ENCODE data around the gene PAX5. TPM values are rescaled to one million over a fixed set of nuclear protein-coding genes. Genes with fewer than 3 reads are reported as not detected.
"Not testable (repeated sequence)": the region's sequence is repeated elsewhere in the genome, so short reads cannot be mapped to it uniquely, and the experiment has no call there.

PAX5 gene
- total and polyA plus RNA-seq, 2 donors (not counting 1 experiment from before 2014, with no cell fraction given): not detected

- Histone ChIP-seq H3K79me2 (ENCODE audit: control insufficient read depth, insufficient read depth, low read length) (no peaks in the 10 kb centered on the region), H3K27ac (ENCODE audit: insufficient read depth, low read length) (no peak overlapping the region), H3K4me1 (ENCODE audit: control insufficient read depth, extremely low read depth, insufficient read depth, low read length) (no peaks in the 10 kb centered on the region), H3K36me3 (ENCODE audit: control insufficient read depth, insufficient read depth, low read length) (no peaks in the 10 kb centered on the region), H3K4me3 (replicated peaks in 1 of 4; ENCODE audit: control extremely low read depth in 1 of 4, insufficient read depth in 1 of 4, low read depth in 3 of 4, low read length in 4 of 4) (no peak overlapping the region), H3K27me3 (ENCODE audit: control insufficient read depth, insufficient read depth, low read length) (peaks cover 5% of the 10 kb centered on the region), H3K4me2 (ENCODE audit: extremely low read depth, insufficient read depth, low read length) (no peak overlapping the region), H2AFZ (ENCODE audit: low read length) (no peak overlapping the region), H4K20me1 (ENCODE audit: control insufficient read depth, extremely low read depth, insufficient read depth, low read length) (no peaks in the 10 kb centered on the region), H3K9me3 (ENCODE audit: control insufficient read depth, insufficient read depth, low read depth, low read length) (no peaks in the 10 kb centered on the region), H3K9ac (ENCODE audit: insufficient read depth, low read length) (no peak overlapping the region)
- no peak for DNase-seq (ENCODE audit: low read depth in 2 of 2)
- TF ChIP-seq, protein P1, sequence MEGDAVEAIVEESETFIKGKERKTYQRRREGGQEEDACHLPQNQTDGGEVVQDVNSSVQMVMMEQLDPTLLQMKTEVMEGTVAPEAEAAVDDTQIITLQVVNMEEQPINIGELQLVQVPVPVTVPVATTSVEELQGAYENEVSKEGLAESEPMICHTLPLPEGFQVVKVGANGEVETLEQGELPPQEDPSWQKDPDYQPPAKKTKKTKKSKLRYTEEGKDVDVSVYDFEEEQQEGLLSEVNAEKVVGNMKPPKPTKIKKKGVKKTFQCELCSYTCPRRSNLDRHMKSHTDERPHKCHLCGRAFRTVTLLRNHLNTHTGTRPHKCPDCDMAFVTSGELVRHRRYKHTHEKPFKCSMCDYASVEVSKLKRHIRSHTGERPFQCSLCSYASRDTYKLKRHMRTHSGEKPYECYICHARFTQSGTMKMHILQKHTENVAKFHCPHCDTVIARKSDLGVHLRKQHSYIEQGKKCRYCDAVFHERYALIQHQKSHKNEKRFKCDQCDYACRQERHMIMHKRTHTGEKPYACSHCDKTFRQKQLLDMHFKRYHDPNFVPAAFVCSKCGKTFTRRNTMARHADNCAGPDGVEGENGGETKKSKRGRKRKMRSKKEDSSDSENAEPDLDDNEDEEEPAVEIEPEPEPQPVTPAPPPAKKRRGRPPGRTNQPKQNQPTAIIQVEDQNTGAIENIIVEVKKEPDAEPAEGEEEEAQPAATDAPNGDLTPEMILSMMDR (conservative IDR thresholded peaks at IDR 0.05 in 1 of 2, IDR thresholded peaks at IDR 0.05 in 1 of 2; ENCODE audit: low read depth in 1 of 2, low read length in 2 of 2): no peak
- no peak for TF ChIP-seq EZH2 (IDR thresholded peaks at IDR 0.05; ENCODE audit: low read length, missing control alignments)
These were observed 162.5 kb downstream of the PAX5 start for GRCh38 chr9:36871606-36872005.

DNA sequence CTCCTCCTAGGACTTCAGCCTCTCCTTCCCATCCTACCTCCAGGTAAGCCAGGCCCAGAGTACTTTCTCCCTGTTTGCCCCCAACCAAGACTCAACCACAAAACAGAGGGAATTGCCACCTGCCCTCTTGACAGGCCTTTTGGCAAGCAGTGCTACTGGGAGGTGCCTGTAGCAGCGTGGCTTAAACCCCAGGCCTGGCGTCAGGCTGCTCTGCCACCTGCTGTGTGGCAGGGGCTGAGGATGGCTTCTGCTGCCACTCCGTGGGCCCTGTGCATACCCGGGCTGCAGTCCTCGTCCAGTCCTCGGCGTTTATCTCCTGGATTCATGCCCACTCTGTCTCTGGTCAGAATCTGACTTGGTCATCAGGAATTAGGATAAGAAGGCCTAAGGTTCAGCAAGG lies 163.1 kb downstream of the PAX5 start:
- Histone ChIP-seq H3K27me3 (ENCODE audit: control insufficient read depth, insufficient read depth, low read length) (peaks cover 5% of the 10 kb centered on the region), H4K20me1 (ENCODE audit: control insufficient read depth, extremely low read depth, insufficient read depth, low read length) (no peaks in the 10 kb centered on the region), H3K79me2 (ENCODE audit: control insufficient read depth, insufficient read depth, low read length) (no peaks in the 10 kb centered on the region), H3K27ac (ENCODE audit: insufficient read depth, low read length) (no peak overlapping the region), H2AFZ (ENCODE audit: low read length) (no peak overlapping the region), H3K4me2 (ENCODE audit: extremely low read depth, insufficient read depth, low read length) (no peak overlapping the region), H3K4me3 (replicated peaks in 1 of 4; ENCODE audit: control extremely low read depth in 1 of 4, insufficient read depth in 1 of 4, low read depth in 3 of 4, low read length in 4 of 4) (no peak overlapping the region), H3K9me3 (ENCODE audit: control insufficient read depth, insufficient read depth, low read depth, low read length) (no peaks in the 10 kb centered on the region), H3K9ac (ENCODE audit: insufficient read depth, low read length) (no peak overlapping the region), H3K4me1 (ENCODE audit: control insufficient read depth, extremely low read depth, insufficient read depth, low read length) (no peaks in the 10 kb centered on the region), H3K36me3 (ENCODE audit: control insufficient read depth, insufficient read depth, low read length) (no peaks in the 10 kb centered on the region)
- TF ChIP-seq EZH2 (IDR thresholded peaks at IDR 0.05; ENCODE audit: low read length, missing control alignments): no peak
- TF ChIP-seq, protein P1 (conservative IDR thresholded peaks at IDR 0.05 in 1 of 2, IDR thresholded peaks at IDR 0.05 in 1 of 2; ENCODE audit: low read depth in 1 of 2, low read length in 2 of 2): no peak
- no peak for DNase-seq (ENCODE audit: low read depth in 2 of 2)

DNA sequence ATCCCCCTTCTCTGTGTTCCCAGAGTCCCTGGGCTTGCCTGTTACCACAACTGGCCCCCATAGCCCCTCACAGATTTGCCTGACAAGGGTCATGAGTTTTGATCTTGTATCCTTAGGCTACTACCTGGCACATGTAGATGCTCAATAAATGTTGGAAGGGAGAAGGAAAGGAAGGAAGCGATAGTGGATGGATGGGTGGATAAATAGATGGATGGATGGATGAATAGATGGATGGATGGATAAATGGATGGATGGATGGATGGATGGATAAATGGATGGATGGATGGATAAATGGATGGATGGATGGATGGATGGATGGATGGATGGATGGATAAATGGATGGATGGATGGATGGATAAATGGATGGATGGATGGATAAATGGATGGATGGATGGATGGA lies 164.5 kb downstream of the PAX5 start:
- H3K27ac ChIP-seq (ENCODE audit: insufficient read depth, low read length); H3K27me3 ChIP-seq (ENCODE audit: control insufficient read depth, insufficient read depth, low read length); H3K4me2 ChIP-seq (ENCODE audit: extremely low read depth, insufficient read depth, low read length); H4K20me1 ChIP-seq (ENCODE audit: control insufficient read depth, extremely low read depth, insufficient read depth, low read length); H3K36me3 ChIP-seq (ENCODE audit: control insufficient read depth, insufficient read depth, low read length); H3K9me3 ChIP-seq (ENCODE audit: control insufficient read depth, insufficient read depth, low read depth, low read length); H3K4me3 ChIP-seq (replicated peaks in 1 of 4; ENCODE audit: control extremely low read depth in 1 of 4, insufficient read depth in 1 of 4, low read depth in 3 of 4, low read length in 4 of 4); H2AFZ ChIP-seq (ENCODE audit: low read length); DNase-seq (ENCODE audit: low read depth in 2 of 2); H3K9ac ChIP-seq (ENCODE audit: insufficient read depth, low read length); H3K4me1 ChIP-seq (ENCODE audit: control insufficient read depth, extremely low read depth, insufficient read depth, low read length); H3K79me2 ChIP-seq (ENCODE audit: control insufficient read depth, insufficient read depth, low read length): not testable (repeated sequence)
